Stimulated activated CD8-positive, alpha-beta memory T cell treated with anti-CD3 and anti-CD28 coated beads, Interleukin-2, amount 100 ng/mL, for 1 hour (primary cell): ENCODE measurements around the gene ABHD16A.

ENCODE experiments used
- DNase-seq, 2 donors: peaks; one replicate each; pipeline ENCODE4 v3.0.0-alpha.2; 2020; ENCODE audit warnings: low read depth in 2 of 2

Gene ABHD16A

DNA sequence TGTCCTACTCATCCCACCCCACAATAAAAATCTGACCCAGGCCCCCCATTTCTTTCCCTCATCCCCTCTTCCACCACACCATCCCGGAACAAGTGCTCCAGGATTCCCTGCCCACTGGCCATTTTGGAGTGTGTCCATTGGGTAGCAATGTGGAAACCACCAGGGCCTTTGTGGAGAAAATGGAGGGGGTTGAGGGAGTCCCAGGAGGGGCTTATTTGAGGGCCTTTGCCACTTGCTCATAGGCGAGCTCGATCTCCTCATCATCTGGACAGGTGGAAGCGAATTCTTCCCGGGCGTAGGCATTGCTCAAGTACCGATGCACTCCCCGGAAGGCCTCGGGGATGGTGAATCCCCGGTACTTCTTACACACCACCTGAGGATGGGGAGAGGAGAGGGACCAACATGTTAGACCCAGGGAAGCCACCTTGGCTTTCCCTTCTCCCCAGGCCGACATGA is 27.5 kb upstream of the ABHD16A start:
- DNase-seq, result no peak

- DNase-seq, result peak; percentile 39 to 54
These were observed 27.0 kb upstream of the ABHD16A start for GRCh38 chr6:31729979-31730630.

DNA sequence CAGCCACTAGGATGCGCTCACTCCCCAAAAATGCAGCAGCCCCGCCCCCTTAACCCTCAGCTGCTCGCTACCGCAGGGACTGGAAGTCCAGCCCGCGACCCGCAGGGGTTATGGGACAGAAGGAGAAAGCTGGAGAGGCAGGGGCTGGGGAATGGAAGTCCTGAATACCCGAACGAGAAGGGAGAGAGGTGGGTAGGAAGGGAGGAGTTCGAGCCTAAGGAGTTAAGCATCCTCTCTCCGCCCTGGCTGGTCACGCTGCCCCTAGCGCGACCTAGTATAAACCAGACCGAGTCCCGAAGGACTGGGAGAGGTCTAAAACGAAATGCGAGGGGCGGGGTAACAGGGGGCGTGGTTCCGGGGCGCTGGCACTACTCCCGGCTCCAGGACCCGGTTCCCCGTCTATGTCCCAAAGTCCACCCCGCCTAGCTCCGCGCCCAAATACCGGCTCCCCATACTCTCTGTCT is 26.4 kb upstream of the ABHD16A start:
- DNase-seq, result peak; percentile 64 to 68

DNA sequence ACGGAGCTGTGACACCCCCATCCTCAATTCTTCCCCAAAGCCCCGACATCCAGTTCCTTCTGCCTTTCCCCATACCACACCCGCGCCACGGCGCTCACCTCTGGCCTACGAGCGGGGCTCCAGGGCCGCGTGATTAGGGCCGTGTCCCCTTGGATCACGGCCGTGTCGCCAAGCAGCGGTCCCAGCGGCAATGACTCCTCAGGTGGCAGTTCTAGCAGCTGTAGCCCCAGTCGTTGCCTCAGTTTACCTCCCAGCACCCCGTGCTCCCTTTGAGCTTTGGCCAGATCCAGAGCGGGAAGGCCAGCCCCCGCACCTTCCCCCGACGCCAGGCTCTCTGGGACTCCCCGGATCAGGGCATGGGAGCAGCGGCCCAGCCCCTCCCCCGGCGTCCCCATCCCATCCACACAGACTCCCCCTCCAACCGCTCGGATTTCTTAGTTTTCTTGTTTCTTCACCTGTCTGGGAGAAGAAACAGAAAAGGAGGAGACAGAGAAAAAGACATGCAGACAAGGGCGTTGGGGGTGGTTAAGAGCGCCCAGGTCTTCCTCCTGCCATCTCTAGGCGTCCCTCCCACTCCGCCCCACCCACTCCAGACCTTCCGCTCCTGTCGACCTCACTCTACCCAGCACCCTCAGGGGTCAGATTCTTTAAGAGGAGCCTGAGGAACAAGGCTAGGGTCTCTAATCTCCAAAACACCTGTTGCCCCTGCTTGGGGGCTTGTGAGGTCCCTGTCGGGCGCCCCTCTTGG is 25.8 kb upstream of the ABHD16A start, which contains the start of gene DDAH2:
Gene DDAH2, minus strand, starts transcription at position 533 of the 748 bp plus-strand sequence. Its CDS starts 138 bp downstream, at position 395.
- DNase-seq, result no peak

DNA sequence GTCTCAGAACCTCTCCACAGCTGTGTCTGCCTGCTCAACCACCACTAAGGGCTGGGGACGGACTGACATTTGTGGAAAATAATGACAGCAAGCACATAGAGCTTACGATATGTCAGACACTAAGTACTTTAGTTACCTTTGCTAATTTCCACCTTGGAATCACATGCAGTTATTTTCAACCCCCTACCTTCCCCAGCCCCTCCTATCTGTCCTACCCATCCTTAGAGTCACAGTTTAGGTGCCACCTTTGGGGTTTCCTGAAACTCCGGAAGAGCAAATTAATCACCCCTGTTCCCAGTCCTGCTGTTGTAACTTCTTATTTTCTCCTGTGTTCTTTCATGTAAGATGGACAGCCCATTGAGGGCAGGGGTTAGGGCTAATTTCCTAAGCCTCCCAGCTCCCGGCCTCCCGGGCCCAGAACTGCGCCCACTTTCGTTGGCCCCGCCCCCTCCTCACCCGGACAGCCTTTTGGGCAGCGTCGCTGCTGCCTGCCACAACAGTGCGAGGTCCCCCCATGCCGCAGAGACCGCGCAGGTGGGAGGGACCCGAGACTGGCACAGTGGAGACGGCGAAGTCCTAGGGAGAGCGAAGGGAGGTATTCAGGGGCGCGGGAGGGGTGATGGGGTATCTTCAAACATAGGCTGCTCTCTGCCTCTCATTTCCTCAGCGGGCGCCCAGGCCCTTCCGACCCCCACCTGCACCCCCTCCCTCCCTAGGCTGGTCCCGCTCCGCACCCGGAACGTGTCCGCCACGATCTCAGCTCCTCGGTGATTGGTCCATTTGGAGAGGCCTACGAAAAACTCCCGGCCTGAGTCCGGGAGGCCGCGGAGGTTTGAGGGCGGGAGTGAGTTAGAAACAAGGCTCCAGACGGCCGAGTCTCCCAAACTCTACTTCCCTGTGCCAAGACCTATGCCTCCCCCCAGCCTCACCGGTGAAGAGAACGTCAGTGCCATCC is 24.9 kb upstream of the ABHD16A start:
- no peak for DNase-seq

DNA sequence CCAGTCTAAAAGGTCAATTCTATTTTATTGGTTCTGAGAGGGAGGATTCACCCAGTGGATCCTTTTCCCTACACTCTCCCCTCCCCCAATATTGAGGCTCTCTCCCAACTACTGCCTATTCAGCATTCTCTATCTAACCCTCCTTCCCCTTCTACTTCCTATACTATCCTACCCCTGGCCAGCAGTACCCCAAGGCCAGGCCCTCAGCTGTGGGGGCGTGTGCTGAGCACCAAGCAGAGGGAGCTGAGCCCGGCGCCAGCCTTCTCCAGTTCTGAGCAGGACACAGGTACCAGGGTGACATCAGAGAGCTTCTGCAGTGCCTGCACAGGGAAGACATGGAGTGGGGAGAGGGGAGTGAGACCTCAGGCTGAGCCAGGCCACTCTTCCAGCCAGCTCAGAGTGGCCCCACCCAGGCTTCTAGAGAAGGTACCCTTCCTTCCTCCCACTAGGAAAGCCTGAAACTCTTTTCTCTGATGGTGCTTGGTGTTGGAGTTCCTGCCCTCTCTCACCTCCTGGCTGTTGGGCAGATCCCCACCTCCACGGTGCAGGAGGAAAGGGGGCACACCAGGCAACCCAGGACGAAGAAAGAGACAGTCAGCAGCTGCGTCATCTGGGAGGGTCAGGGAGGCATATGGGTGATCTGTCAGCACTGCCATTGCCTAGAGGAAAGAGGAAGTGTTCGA is 24.1 kb upstream of the ABHD16A start:
- no peak for DNase-seq

GRCh38 chr6:31725502-31726350 is 22.6 kb upstream of the ABHD16A start:
- no peak for DNase-seq

DNA sequence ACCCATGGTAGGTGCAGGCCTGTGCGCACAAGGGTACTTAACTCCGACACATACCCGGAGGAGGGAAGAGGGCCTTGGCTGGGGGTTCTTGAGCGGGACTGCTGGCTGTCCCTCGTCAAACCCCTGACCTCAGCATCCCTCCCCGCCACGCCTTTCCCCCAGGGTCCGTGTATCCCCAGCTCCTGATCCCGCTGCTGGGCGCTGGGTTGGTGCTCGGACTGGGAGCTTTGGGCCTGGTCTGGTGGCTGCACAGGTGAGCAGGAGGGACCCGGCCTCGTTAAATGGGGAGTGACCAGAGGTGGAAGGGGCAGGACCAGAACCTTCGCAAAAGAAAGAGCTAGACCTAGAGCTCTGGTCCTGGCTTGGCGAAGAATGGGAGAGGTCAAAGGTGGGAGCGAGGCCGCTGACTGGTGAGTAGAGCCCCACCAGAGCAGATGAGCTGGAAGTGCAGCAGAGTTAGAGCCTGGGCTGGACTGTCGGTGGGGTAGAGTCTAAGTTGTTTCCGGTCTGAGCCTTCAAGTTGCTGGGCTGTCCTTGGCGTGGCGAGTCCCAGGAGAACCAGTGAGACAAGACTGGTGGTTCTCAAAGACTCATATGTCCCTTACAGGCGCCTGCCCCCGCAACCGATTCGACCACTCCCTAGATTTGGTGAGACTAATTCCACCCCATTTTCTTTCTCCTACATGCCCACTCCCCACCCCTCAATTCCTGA is 21.0 kb upstream of the ABHD16A start:
- DNase-seq, result no peak

DNA sequence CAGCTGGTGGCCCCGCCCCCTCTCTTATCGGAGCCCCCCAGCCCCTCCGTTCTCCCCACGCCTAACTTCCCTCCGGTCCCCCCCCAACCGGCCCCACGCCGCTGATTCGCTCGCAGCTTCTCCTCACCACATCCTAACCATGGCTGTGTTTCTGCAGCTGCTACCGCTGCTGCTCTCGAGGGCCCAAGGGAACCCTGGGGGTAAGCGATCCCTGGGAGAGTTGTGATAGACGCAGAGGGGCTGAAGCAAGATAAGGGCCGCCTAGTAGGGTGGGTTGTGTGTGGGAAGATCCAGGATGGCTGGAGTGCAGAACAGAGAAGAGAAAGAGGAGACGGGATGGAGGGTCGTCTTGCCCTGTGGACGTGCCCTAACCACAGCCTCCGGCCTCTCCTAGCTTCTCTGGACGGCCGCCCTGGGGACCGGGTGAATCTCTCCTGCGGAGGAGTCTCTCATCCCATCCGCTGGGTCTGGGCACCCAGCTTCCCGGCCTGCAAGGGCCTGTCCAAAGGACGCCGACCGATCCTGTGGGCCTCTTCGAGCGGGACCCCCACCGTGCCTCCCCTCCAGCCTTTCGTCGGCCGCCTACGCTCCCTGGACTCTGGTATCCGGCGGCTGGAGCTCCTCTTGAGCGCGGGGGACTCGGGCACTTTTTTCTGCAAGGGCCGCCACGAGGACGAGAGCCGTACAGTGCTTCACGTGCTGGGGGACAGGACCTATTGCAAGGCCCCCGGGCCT is 20.3 kb upstream of the ABHD16A start, which contains the start of gene MPIG6B:
Gene MPIG6B, plus strand, starts transcription at position 129 of the 735 bp plus-strand sequence. Its CDS starts 11 bp downstream, at position 140.
- no peak for DNase-seq

DNA sequence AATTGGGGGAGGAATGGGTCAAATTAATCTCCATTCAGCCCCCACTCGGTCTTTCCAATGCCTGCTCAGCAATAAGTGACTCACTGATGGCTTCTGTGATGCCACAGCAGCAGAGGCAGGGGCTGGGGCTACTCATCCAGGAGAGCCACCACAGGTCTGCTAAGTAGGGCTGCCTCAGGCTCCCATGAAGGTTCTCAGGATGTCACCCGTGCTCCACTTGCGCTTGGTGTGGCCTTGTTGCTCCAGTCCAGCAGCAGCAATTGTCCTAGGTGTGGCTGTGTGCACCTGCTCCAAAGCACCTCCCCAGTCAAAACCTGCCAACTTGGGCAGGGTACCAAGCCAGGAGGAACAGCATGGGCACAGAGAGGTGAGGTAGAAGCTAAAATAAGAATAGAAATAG is 19.0 kb upstream of the ABHD16A start:
- no peak for DNase-seq

DNA sequence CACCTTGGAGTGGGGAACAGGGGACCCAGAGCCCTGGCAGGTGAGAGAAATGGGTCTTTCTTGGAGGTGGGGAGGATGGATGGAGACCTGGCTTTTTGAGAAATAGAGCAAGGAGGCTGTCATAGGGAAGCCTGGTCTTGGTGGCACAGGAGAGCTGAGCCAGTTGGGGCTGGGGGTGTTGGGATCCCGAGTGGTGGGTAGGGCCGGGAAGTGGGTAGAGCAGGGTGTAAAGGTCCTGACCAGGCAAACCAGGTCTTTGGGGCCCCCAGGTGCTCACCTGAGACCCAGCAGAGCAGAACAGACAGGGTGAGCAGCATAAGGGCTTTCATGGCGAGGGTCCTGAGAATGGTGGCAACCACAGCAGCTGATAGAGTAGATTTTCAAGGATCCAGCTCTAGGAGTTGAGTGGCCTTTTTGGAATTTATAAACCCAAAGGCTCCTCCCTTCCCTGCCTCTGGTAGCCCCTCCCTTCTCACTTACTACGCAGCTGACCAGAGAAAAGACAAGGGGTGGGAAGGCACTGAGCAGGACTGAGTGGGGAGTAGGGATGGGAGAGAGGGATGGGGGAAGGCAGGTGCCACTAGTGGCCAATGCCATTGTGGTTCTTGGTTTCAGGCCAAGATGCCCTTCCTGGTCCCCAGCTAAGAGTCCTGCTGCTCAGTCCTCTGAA is 18.4 kb upstream of the ABHD16A start, which contains the start of gene LY6G6C:
Gene LY6G6C, minus strand, starts transcription at position 396 of the 670 bp plus-strand sequence. Its CDS starts 67 bp downstream, at position 329.
- no peak for DNase-seq

- no peak for DNase-seq
These were observed 17.2 kb upstream of the ABHD16A start for GRCh38 chr6:31720196-31720770.

- DNase-seq, result no peak
These were observed 15.9 kb upstream of the ABHD16A start for GRCh38 chr6:31719001-31719400.

DNA sequence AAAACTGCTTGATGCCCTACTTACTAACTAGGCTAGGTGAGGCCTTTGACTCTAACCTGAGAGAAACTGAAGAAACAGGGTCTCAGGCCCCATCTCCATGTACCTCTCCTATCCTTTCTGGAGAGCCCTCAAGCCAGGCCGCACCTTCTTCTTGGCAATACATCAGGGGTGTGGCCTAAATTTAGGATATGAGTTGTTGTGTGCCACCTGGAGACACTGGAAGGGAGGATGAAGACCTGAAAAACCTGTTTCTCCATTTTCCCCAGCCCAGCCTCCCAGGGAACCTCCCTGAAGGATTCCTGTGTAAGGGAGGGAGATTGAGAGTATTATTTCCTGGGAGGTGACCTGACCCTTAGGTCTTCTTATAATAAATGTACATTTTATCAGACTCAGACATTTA is 15.1 kb upstream of the ABHD16A start:
- no peak for DNase-seq

DNA sequence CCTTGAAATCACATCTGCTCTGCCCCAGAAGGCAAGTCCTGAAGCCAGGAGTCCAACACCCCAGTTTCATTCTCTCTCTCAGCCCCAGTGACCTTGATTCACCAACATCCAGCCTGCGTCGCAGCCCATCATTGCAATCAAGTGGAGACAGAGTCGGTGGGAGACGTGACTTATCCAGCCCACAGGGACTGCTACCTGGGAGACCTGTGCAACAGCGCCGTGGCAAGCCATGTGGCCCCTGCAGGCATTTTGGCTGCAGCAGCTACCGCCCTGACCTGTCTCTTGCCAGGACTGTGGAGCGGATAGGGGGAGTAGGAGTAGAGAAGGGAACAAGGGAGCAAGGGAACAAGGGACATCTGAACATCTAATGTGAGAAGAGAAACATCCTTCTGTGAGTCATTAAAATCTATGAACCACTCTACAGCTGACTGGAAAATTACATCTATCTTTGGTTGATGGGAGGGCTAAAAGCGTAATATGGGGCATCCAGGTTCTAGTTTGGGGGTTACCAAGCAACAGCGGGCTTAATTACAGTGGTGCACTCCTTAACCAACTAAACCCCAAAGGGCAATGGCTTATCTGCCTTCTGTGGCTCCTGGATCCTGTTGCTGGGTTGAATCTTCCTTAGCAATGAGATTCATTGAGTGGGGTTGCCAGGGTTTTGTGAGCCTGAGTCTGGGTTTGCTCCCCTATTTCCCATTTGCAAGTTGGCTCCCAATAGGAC is 14.5 kb upstream of the ABHD16A start:
- no peak for DNase-seq

GRCh38 chr6:31715022-31715958 is 12.2 kb upstream of the ABHD16A start, which contains the start of gene LY6G6D:
Gene LY6G6D, plus strand, starts transcription at chr6:31715348. Its CDS starts 8 bp downstream, at chr6:31715356.
- DNase-seq, result no peak
